ENCODE measurements around the gene RPUSD1. TPM values are rescaled to one million over a fixed set of nuclear protein-coding genes. Genes with fewer than 3 reads are reported as not detected.

RPUSD1 gene
- total RNA-seq, 1 experiment from 2014 or later = 48.6 TPM

DNA sequence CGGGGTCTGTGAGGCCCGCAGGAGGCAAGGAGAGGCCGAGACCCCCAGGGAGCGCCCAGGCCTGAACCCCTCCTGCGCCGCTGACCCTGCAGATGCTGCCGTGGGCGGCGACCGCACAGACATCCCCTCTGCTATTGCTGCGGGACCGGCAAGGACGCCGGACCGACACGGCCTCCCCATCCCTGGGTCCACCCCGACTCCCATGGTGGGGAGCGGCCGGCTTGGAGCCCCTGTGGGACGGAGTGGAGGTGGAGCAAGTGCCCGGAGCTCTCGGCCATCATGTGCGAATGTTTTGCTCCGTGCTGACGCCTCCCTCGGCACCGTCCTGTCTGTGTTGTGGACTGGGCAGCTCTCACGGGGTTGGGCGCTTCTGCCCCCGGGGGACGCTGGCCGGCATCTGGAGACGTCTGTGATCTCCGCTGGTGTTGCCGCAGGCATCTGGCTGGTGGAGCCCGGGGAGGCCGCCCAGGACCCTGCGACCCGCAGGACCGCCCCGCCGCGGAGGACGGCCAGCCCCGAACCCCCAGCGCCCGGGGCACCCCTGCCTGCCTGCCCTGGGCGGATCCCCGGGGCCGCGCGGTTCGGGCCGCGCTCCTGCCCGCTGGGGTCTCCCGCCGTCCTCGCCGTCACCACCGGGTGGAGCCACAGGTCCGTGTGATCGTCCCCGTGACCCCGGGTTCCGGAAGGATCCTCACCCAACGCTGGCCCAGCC, 25.2 kb upstream of the RPUSD1 start:
- no peak overlapping the region for H3K18ac ChIP-seq (ENCODE audit: insufficient read length, low read depth, low read length)
- no peak overlapping the region for H4K91ac ChIP-seq (ENCODE audit: insufficient read length, low read depth, low read length)
- no peak overlapping the region for H3K27ac ChIP-seq (ENCODE audit: insufficient read length, low read depth, low read length)
- peaks cover 8% of the 10 kb centered on the region for H3K23me2 ChIP-seq (ENCODE audit: insufficient read length, low read depth, low read length, poor library complexity, severe bottlenecking)
- H3K27me3 Mint-ChIP-seq (ENCODE audit: low read depth) = peaks cover 47% of the 10 kb centered on the region
- H4K20me1 ChIP-seq (ENCODE audit: control insufficient read depth, insufficient read depth, insufficient read length) = no peaks in the 10 kb centered on the region
- no peak overlapping the region for H2BK5ac ChIP-seq (ENCODE audit: insufficient read length, low read length)
- H2BK12ac ChIP-seq (ENCODE audit: insufficient read length, low read depth, low read length) = no peak overlapping the region
- peak; percentile 78 for DNase-seq
- no peak overlapping the region; the same call in 1 of the 2 replicates for H3K14ac ChIP-seq (ENCODE audit: insufficient read depth, low read length)
- no peak overlapping the region for H3K56ac ChIP-seq (ENCODE audit: insufficient read length, low read depth, low read length)
- H3K4me3 Mint-ChIP-seq = peak overlapping the region; percentile 32 to 50; a peak in 3 of 5 replicates
- peaks cover 0 to 6% of the 10 kb centered on the region in 2 experiments; a peak in 1 of 5 replicates for H3K9me3 Mint-ChIP-seq
- peak; percentile 88 for TF ChIP-seq CTCF (conservative IDR thresholded peaks at IDR 0.05)
- H3K4ac ChIP-seq (ENCODE audit: low read depth, low read length) = no peak overlapping the region
- H2AK5ac ChIP-seq (ENCODE audit: insufficient read length, low read length) = no peak overlapping the region
- H4K5ac ChIP-seq (ENCODE audit: insufficient read length, low read depth, low read length) = no peak overlapping the region
- peaks cover 0 to 5% of the 10 kb centered on the region in 2 experiments; a peak in 2 of 4 replicates for H3K4me1 Mint-ChIP-seq
- no peak overlapping the region for H3K9ac ChIP-seq (ENCODE audit: extremely low read depth, insufficient read length, low read length)
- H3K27ac Mint-ChIP-seq = no peak overlapping the region
- no peaks in the 10 kb centered on the region for H3K79me2 ChIP-seq (ENCODE audit: insufficient read depth, low read length)
- H3K4me2 ChIP-seq (ENCODE audit: insufficient read depth, insufficient read length, low read length) = peak overlapping the region; percentile 56
- no peak overlapping the region for H2AFZ ChIP-seq (ENCODE audit: low read length)
- no peaks in the 10 kb centered on the region for H3K36me3 Mint-ChIP-seq (ENCODE audit: insufficient read depth in 1 of 3, low read depth in 3 of 3)
- no peaks in the 10 kb centered on the region for H3K9me3 ChIP-seq (ENCODE audit: control insufficient read depth, low read depth, low read length)
- no peaks in the 10 kb centered on the region; the same call in 1 of the 2 replicates for H3K27me3 ChIP-seq (ENCODE audit: insufficient read depth, low read length)
- H2BK120ac ChIP-seq (ENCODE audit: low read depth, low read length, poor library complexity, severe bottlenecking) = no peak overlapping the region
- no peak overlapping the region for H3K23ac ChIP-seq (ENCODE audit: insufficient read length, low read depth, low read length)
- no peak overlapping the region for H2BK20ac ChIP-seq (ENCODE audit: low read depth, low read length, poor library complexity, severe bottlenecking)
- WGBS (ENCODE audit: extremely low coverage, insufficient read length, low lambda C conversion rate) = no CpG with 5 or more reads among the region's 67 CpGs
- H3K79me1 ChIP-seq (ENCODE audit: insufficient read depth, low read depth, low read length, poor library complexity, severe bottlenecking) = no peaks in the 10 kb centered on the region
- H2BK15ac ChIP-seq (ENCODE audit: low read depth, low read length) = peak overlapping the region; percentile 10; the same call in 1 of the 2 replicates
- H3K4me1 ChIP-seq (ENCODE audit: insufficient read depth, low read length) = no peaks in the 10 kb centered on the region; the same call in 1 of the 2 replicates
- H3T11ph ChIP-seq (ENCODE audit: low read length) = no peak overlapping the region
- H4K8ac ChIP-seq (replicated peaks; ENCODE audit: insufficient read length, low read depth, low read length) = no peak overlapping the region

Data from H9 (cell line).